ENCODE data around the gene GPRC5C. TPM values are rescaled to one million over a fixed set of nuclear protein-coding genes. Genes with fewer than 3 reads are reported as not detected.

GPRC5C gene
- total RNA-seq, 6 experiments from 2014 or later: not detected

- H3K36me3 Mint-ChIP-seq (ENCODE audit: low read depth): no peaks in the 10 kb centered on the region
- H3K4me3 Mint-ChIP-seq: no peak overlapping the region
- H3K27ac Mint-ChIP-seq: no peak overlapping the region
- no peak for TF ChIP-seq CTCF (IDR thresholded peaks at IDR 0.05)
- DNase-seq: no peak
- H3K9me3 Mint-ChIP-seq: peaks cover 4% of the 10 kb centered on the region
- peaks cover 5% of the 10 kb centered on the region; the same call in 1 of the 2 replicates for H3K27me3 Mint-ChIP-seq (ENCODE audit: insufficient read depth)
- no peaks in the 10 kb centered on the region for H3K4me1 Mint-ChIP-seq (ENCODE audit: low read depth)
Measured at GRCh38 chr17:74455821-74456220, 23.9 kb downstream of the GPRC5C start.

- peak overlapping the region; percentile 26; the same call in 1 of the 2 replicates for H3K4me3 Mint-ChIP-seq
- TF ChIP-seq CTCF (IDR thresholded peaks at IDR 0.05): peak; percentile 89
- H3K36me3 Mint-ChIP-seq (ENCODE audit: low read depth): no peaks in the 10 kb centered on the region
- H3K4me1 Mint-ChIP-seq (ENCODE audit: low read depth): no peaks in the 10 kb centered on the region
- DNase-seq: no peak
- peaks cover 5% of the 10 kb centered on the region; the same call in 1 of the 2 replicates for H3K27me3 Mint-ChIP-seq (ENCODE audit: insufficient read depth)
- no peaks in the 10 kb centered on the region; the same call in 1 of the 2 replicates for H3K9me3 Mint-ChIP-seq
- H3K27ac Mint-ChIP-seq: no peak overlapping the region
Measured at GRCh38 chr17:74457146-74457819, 25.4 kb downstream of the GPRC5C start.

- no peaks in the 10 kb centered on the region for H3K4me1 Mint-ChIP-seq (ENCODE audit: low read depth)
- no peaks in the 10 kb centered on the region; the same call in 1 of the 2 replicates for H3K9me3 Mint-ChIP-seq
- TF ChIP-seq CTCF (IDR thresholded peaks at IDR 0.05): peak; percentile 68
- H3K36me3 Mint-ChIP-seq (ENCODE audit: low read depth): no peaks in the 10 kb centered on the region
- no peak overlapping the region for H3K4me3 Mint-ChIP-seq
- peaks cover 3% of the 10 kb centered on the region; the same call in 1 of the 2 replicates for H3K27me3 Mint-ChIP-seq (ENCODE audit: insufficient read depth)
- DNase-seq: no peak
- H3K27ac Mint-ChIP-seq: no peak overlapping the region
Measured at GRCh38 chr17:74457820-74458166, 25.9 kb downstream of the GPRC5C start.

GRCh38 chr17:74458835-74459234, 26.9 kb downstream of the GPRC5C start:
- H3K4me1 Mint-ChIP-seq (ENCODE audit: low read depth): no peaks in the 10 kb centered on the region
- no peaks in the 10 kb centered on the region; the same call in 1 of the 2 replicates for H3K9me3 Mint-ChIP-seq
- H3K4me3 Mint-ChIP-seq: no peak overlapping the region
- H3K27ac Mint-ChIP-seq: no peak overlapping the region
- no peak for TF ChIP-seq CTCF (IDR thresholded peaks at IDR 0.05)
- H3K36me3 Mint-ChIP-seq (ENCODE audit: low read depth): no peaks in the 10 kb centered on the region
- no peak for DNase-seq
- H3K27me3 Mint-ChIP-seq (ENCODE audit: insufficient read depth): peaks cover 4% of the 10 kb centered on the region; the same call in 1 of the 2 replicates

- no peak overlapping the region for H3K27ac Mint-ChIP-seq
- H3K4me3 Mint-ChIP-seq: no peak overlapping the region
- DNase-seq: no peak
- no peaks in the 10 kb centered on the region; the same call in 1 of the 2 replicates for H3K9me3 Mint-ChIP-seq
- peaks cover 4% of the 10 kb centered on the region; the same call in 1 of the 2 replicates for H3K27me3 Mint-ChIP-seq (ENCODE audit: insufficient read depth)
- TF ChIP-seq CTCF (IDR thresholded peaks at IDR 0.05): no peak
- H3K4me1 Mint-ChIP-seq (ENCODE audit: low read depth): no peaks in the 10 kb centered on the region
- H3K36me3 Mint-ChIP-seq (ENCODE audit: low read depth): no peaks in the 10 kb centered on the region
Measured at GRCh38 chr17:74459622-74460021, 27.7 kb downstream of the GPRC5C start.

All from HFFc6 (cell line).